Right lobe of liver (tissue), 4 donors: ENCODE data around the gene EIF2D.
"Not testable (repeated sequence)": the region's sequence is repeated elsewhere in the genome, so short reads cannot be mapped to it uniquely, and the experiment has no call there.

ENCODE experiments used
- CTCF ChIP-seq, 4 donors: fragments of 200-600 bp in 3 of 4; fragments of 450-650 bp in 1 of 4; IDR thresholded peaks; one replicate each; pipeline versions ENCODE4 v1.5.1 to v1.8.0; 2016 to 2022; ENCODE audit warnings: antibody characterized with exemption in 4 of 4, mild to moderate bottlenecking in 2 of 4
- POLR2A ChIP-seq: fragments of 450-650 bp; IDR thresholded peaks from one replicate; pipeline ENCODE4 v1.6.1; 2017; ENCODE audit warnings: antibody characterized with exemption, mild to moderate bottlenecking
- donor health status: DM: no; HTN: no; CAD: no.
- donor health status: DM: no; HTN: no; CAD: no.
- donor health status: DM: no; HTN: yes; CAD: no.

- TF ChIP-seq CTCF (IDR thresholded peaks at IDR 0.05); POLR2A: not testable (repeated sequence)
These were observed 31.2 kb downstream of the EIF2D start for GRCh38 chr1:206581114-206581497.
